HG03469 (cell line): Measurements from ENCODE around the gene CAPN2.
"Not testable (repeated sequence)": the region's sequence is repeated elsewhere in the genome, so short reads cannot be mapped to it uniquely, and the experiment has no call there.

Experiments used
- ATAC-seq: cut with Tn5 transposase; IDR thresholded peaks from one replicate; pipeline ENCODE4 v1.9.1; 2021; ENCODE audit warnings: mild to moderate bottlenecking, moderate library complexity, moderate number of reproducible peaks; ENCODE audit not compliant: unreplicated experiment

The CAPN2 gene

DNA sequence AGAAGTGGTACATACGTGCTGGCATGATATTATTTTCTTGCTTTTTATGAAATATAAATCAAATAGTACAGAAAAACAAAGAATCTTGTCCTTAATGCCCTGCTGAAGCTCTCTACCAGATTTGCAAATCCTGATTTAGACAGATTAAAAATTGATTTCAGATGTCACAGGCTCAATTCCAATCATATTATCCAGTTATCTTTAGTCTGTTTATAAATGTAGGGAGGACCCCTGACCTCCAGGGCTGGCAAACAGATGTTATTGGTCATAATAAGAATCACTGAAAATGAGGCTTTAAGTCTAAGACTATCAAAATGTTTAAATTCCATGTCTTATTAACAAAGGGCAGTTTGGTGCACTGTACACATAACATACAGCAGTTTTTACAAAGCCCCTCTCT lies 71.3 kb downstream of the CAPN2 start:
- no peak for ATAC-seq

DNA sequence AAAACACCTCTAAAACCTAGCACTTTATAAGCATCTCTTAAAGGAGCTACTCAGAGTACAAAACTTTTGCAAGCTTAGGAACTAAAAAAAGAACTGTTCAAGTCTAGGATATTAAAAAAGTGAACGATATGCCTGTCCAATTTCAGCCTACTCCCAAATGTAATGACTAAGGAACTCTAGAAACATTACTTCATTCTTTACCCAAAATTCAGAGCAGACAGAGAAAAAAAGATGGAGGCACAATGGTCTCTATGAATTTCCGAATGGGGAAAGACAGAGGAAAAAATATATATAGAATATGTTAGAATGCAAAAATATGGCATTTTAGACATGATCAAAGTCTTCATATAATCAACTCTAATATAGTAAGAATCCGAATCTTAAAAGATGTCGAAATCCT lies 72.2 kb downstream of the CAPN2 start:
- ATAC-seq: no peak

DNA sequence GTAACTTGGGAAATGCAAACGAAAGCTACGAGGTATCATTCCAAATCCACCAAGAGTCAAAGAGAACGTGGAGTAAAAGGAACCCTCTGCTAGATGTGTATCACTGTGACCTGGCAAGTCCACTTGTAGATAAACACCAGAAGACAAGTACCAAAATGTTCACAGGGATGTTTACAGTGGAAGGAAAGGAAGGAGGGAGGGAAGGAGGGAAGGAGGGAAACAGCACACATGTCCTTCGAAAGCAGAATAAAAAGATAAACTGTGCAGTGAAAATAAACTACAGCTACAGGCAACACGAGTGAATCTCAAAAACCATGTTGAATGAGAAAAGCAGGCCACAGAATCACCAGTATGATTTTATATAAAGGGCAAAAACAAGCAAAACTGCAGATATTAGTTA lies 73.5 kb downstream of the CAPN2 start:
- ATAC-seq: no peak

DNA sequence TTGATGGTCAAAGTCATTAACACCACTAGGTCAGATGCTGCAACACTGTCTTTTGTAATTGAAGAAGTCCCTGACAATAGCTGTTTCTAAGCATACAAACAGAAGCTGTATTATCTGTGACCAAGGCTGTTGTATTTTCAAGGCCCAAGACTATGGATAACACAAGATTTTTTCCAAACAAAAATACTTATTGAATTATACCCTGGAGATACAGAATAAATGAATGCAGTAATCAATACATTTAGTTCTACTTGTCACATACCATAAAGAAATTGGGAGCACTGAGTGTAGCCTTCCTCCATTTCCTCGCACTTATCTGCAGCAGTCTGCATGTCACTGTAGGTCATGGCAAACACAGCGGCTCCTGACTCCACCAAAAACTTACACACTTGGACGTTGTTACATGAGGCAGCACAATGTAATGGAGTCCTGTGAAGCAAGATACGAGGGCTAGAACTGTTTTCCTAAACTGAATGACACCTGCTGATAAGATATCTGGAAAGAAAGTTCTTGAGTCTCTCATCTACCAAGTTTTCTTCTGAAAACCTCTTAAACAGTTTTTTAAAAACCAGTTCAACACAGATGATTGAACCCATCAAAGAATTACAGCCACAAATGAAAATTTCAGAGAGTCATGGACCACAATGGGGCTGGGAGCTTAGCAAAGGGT lies 76.5 kb downstream of the CAPN2 start:
- ATAC-seq: no peak

DNA sequence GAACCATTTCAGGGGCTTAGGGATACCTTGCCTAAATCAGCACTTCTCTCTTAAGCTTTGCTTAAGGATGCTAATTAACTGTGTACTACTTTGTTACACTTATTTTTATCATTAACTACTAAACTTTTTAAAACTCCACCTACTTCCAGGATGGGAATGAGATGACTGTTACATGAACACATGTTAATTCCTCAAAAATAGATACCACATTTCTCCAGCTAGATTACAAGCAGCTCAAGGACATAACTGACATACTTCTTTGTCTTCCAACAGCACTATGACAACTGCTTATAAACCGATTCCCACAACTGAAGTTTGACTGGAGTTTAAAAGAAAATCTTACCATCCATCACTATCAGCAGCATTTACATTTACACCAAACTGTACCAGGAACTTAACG lies 79.7 kb downstream of the CAPN2 start:
- ATAC-seq: no peak

DNA sequence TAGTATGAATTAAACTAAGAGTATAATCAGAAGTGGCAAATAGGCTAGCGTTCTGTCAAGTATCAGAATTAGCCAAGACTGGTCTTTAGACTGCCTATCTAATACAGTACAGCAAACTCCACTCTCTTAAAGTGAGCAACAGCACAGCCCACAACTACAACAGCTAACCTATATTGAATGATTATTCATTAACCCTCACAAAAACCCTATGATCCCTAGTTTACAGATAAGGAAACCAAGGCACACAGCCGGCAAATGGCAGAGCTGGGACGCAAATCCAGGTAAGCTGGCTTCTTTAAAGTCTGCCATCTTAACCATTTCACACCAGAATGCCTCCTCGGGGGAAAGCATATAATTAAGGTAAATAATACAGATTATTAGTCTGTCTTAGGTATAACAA lies 81.4 kb downstream of the CAPN2 start:
- ATAC-seq: no peak

DNA sequence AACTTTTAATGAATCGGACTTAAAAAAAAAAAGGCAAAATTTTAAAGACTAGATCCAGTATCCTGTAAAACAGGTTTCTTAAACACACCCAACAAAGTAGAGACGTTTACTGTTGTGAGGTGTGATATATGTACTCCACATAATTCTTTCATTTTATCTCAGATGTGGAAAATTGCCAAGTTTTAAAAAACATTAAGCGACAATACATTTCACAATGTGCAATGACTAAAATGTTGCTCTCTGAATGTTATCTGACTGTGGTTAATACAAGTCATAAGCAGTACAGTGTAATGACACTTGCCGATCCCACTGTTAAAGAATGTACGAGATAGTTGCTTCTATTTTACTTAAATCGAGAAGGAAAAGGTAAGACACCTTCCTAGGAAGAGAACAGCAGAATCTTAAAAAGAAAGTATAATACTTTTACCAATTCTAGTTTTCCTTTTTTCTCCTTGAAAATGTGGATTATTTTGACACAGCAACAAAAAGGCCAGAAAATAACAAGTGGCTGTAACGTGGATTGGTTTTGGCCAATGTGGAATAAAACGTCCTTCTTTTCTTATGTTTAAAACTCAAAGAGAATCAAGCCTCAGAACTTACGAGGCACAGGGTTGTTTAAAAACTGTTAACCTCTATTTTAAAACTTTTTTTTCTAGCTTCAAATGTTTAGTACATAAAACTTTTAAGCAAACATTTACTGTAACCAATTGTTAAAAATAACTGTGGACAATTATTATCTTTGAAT lies 82.0 kb downstream of the CAPN2 start:
- ATAC-seq: no peak

DNA sequence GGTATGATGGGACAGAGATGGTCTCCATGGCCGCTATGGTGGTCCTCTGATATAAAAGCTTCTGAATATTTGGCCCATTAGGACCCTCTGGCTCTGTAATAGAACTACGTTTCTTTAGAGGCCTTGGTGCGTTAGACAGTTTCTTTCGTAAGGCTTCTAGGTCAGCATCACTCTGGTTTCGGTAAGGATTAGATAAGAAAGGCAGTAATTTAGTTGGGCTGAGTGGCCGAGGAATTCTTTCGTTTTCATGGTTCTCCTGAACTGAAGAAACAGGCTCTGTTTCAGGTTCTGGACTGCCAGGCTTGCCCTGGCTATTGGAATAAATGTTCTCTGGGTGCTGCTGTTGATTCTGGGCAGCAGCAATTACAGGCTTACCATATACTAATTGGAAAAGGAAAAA lies 83.9 kb downstream of the CAPN2 start:
- ATAC-seq: no peak

DNA sequence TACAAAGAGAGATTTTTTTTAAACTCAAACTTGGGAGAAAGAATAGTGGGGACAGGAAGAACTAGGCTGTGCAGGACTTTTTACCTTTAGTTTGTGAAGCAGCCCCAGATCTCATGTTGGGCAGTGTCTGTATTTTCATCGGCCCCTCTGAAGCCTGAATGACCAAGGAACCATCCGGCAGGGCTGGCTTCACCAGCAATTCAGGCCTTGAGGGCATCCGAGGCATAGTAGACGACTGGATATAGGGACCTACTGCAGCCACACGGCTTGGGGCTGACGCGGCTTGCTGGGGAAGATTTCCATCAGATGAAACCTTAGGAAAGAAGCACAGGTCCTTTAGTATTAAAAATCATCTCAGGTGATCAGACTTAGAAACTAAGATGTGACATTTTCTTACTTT lies 89.7 kb downstream of the CAPN2 start:
- no peak for ATAC-seq

DNA sequence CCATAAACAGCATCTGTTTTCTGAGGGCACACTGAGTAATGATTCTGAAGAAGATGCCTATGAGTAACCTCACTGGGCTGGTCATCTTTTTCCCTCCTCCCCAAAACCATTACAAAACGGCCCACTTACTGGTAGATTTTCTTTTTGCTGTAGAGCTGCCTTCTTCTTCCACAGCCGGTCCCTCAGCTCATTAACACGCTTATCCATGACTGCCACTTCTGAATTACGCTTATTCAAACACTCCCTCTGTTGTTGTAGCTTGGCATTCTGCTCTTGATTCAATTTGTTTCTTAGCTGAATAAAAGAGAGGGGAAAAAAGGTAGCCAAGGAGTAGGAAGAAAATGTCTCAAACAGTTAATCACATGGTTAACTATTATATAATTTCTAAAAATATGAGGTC lies 90.3 kb downstream of the CAPN2 start:
- no peak for ATAC-seq

DNA sequence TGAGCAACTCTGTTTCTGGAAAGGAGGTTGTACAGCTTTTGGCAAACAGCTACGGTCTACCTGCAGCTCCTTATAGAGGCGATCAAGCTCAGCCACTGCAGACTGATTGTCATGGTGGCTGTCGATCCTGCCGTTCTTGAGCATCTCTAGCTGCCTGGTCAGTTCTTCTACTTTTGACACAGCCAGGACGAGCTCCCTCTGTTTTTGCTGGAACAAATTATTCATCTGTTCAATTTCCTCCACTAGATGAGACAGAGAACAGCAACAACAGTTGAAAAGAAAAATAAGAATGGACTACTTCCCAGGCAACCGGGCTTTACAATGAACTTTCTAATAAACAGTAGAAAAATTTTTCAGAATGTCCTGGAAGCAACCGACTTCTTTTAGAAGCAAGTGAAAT lies 90.9 kb downstream of the CAPN2 start:
- no peak for ATAC-seq

DNA sequence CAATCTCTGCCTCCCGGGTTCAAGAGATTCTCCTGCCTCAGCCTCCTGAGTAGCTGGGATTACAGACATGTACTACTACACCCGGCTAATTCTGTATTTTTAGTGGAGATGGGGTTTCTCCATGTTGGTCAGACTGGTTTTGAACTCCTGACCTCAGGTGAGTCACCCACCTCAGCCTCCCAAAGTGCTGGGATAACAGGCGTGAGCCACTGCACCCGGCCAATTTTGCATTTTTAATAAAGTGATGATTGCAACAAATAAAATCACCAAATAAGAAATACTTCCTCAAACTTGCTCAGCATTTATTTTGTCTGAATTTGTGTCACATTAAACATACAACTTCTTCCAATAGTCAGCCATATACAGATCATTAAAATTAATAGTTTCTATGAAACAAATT lies 97.6 kb downstream of the CAPN2 start:
- ATAC-seq: not testable (repeated sequence)

DNA sequence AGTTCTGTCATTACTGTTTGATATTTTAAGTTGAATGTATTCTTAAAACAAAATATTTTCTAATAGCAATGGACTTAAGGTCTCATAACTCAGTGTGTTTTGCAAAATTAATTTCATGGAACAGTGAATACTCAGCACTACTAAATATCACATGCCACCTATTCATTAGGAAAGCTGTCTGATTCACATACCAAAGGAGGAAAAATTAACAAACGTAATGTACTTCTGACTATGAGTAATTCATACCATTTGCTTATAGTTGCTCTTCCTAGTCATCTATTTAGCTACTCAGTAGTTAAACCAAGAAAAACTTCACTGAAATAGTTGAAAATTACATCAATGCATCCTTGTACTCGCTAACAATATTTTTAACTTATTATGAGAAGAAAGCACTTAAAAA lies 98.2 kb downstream of the CAPN2 start:
- ATAC-seq: no peak

DNA sequence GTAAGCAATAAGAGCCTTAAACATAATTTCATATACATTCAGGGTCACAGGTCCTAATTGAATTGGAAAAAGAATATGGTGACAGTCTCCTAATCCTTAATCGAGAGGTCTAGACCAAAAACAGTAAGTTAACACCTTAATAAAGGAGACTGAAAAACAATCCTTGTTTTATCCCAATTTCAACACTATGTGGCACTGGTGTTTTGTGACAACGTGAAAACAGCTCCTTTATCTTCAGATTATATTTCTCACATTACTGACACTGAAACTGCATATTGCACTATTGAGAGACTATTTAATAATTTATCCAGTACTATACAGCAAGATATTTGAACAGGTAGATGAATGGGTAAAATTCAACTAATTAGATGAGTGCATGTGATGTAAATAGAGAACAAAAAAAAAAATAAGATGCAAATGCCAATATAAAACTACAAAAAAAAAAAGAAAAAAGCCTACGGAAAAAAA lies 99.3 kb downstream of the CAPN2 start:
- ATAC-seq: no peak

DNA sequence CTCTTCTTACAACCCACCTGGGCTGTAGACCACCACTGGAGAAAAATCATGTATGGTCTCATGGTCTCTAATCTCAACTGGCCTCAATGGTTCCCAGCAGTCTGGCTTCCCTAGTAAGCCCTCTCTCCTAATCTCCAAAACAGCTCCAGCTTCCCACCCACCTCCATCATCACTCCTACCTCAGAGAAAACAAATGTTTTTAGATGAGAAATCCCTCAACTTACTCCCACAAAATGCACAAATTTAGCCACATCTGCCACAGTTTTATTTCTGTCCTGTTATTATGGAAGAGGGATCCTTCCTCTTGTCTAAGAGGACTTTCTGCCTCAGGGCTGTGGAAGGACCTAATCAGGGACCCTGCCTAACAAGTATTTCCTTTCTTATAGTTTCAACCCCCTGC lies 101.3 kb downstream of the CAPN2 start:
- ATAC-seq: no peak

DNA sequence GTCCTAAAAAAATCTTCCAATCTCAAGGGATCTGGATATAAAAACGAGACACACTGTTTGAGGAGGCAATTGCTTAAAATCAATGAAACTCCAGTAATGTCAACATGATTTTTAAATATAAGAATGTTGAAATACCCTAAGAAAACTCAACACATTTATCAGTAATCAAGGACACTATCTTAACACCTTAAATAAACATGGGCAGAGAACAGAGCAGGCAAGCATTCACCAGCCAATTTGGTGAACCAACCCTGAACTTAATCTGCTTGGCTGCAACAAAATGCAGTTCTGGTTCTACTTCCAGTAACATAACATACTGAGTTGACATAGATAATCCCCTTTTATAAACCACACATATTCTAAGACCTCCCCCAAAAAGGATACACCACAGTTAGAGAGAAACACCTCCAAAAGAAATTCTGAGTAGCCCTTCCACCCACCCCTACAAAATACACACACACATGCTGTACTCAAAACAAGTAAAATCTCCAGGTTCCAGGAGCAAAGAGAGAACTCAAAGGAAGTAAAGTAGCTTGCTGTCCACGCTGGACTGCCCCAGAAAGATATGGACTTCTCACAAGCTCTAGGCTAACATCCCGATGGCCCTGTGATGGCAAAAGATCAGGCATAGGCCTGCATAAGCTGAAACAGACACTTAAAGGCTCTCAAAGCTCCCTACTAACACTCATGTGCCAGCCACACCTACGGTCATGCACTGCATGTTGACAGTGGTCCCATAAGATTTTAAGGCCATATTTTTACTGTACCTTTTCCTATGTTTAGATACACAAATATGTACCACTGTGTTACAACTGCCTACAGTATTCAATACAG lies 102.9 kb downstream of the CAPN2 start:
- ATAC-seq: no peak

DNA sequence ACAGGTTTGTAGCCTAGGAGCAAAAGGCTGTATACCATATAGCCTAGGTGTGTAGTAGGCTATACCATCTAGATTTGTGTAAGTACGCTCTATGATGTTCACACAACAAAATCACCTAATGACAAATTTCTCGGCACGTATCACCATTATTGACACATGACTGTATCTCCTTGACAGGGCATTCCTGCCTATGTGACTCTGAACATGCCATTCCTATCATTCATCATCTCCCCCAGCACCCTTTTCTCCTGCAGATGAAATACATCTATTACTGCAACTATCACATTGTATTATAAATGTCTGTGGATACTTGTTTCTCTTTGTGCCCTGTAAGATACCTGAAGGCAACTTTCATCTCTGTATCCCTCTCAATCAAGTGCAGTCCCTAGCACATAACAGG lies 103.5 kb downstream of the CAPN2 start:
- ATAC-seq: no peak

DNA sequence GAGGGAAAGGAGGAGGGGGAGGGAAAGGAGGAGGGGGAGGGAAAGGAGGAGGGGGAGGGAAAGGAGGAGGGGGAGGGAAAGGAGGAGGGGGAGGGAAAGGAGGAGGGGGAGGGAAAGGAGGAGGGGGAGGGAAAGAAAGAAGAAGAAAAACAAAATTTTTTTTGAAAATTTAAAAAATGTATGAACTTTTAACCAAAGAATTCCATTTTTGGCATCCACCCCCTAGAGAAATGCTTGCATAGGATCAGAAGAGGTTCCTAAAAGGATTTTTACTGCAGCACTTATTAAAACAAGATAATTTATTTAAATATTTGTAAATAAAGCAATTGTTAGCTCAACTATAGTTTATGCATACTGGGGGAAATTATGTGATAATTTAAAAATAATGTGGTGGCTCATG lies 104.9 kb downstream of the CAPN2 start:
- ATAC-seq: not testable (repeated sequence)

DNA sequence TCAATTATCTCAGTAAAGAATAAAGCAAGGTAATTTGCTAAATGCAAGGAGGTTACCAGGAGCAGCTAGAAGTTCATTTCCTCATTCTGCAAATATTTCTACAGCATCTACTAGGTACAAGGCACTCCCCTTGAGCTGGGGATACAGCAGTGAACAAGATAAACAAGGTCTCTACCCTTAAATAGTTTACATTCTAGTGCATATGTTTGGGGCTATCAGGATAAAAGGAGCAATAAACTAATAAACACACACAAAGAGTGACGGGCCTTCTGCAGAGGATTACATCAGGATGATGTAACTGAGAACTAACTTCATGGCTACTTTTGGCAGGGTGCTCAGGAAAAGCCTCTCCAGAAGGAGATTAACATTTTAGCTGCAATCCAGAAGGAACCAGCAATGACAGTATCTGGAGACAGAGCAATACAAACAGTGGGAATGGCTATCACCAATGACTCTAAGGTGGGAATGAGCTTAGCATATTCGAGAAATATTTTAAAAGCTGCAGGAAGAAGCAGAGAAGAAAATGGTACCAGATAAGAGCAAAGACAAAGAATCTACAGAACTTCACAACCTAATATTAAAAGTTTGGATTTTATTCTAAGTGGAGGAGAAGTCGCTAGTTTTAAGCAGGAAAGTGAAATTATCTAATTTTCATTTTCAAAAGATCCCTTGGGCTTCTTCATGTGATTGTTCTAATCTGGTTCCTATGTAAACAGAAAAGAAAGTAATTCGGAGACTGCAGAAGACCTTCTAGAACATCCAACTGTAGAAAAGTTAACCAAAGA lies 107.6 kb downstream of the CAPN2 start:
- no peak for ATAC-seq

DNA sequence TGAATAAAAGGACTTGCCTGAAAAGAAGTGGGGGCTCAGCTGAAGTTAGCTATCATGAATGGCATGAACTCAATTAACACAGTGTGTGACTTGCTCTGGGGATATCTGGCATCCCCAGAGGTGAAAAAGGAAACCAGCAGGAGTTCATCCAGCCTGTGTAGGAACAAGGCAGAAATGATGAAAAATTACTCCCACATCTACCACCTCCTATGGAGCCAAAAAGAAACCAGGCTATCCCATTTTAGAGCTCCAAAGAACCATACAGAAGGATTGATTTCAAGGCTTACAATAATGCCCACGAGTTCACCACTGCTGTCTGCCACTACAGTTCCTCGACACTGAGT lies 108.1 kb downstream of the CAPN2 start:
- no peak for ATAC-seq

DNA sequence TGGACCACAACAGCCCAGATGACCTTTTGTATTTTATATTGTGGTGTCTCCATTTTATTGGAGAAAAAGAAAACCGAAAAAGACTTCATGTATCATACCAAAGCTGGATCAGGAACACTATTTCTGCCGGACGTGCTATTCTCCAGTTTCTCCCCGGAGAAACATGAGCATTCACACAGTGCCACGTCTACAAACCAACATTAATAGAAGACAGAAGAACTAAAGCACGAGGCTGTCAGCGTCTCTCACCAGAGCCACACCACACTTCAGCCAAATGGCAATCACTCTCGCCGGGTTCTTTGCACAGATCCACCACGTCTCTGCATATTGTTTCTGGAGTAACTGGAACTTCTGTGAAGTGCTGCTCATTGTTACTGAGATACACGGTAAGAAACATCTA lies 108.6 kb downstream of the CAPN2 start:
- no peak for ATAC-seq
